HepG2 (cell line): ENCODE measurements around the gene DPEP2NB. TPM values are rescaled to one million over a fixed set of nuclear protein-coding genes. Genes with fewer than 3 reads are reported as not detected.
"Not testable (repeated sequence)": the region's sequence is repeated elsewhere in the genome, so short reads cannot be mapped to it uniquely, and the experiment has no call there.

Source experiments
- ATAC-seq: fragments of 200-7000 bp; cut with Tn5 transposase; 3 replicates; pipeline ENCODE4 v1.9.1; 2020; ENCODE audit warnings: mild to moderate bottlenecking, moderate library complexity
- BruUV-seq: library from RNA; stranded (reverse); fragments of 400-500 nt; replicated peaks from 2 replicates; lab custom pipeline; 2021; lab: Mats Ljungman, UMichigan
- CTCF ChIA-PET: fragments of 300-600 bp; formaldehyde crosslinking; extraction: SDS; loops from one replicate; lab custom pipeline; 2021; ENCODE audit warnings: low total read pairs, inconsistent platforms, low intra/inter-chr PET ratio; lab: Yijun Ruan, JAX
- POLR2A ChIA-PET: fragments of 350-600 bp; sonication (Branson Sonifier 250); formaldehyde crosslinking; loops from one replicate; lab custom pipeline; 2020; ENCODE audit warnings: antibody characterized with exemption, inconsistent platforms; lab: Yijun Ruan, JAX
- DNase-seq: peaks from one replicate; pipeline ENCODE4 v3.0.0-alpha.2; 2015; ENCODE audit warnings: low spot score
- FAIRE-seq: peaks from 3 replicates; lab custom pipeline; 2011; peaks lifted over from hg19 to GRCh38; lab: Jason Lieb, UNC
- H2AFZ ChIP-seq: one replicate; pipeline ENCODE4 v1.6.1; 2011; ENCODE audit warnings: low read length, inconsistent platforms
- H3K27ac ChIP-seq: fragments of 300-600 bp; 3 replicates; pipeline ENCODE4 v1.8.0; 2011; ENCODE audit warnings: mixed run types, mild to moderate bottlenecking, mixed read lengths, low read length, inconsistent platforms; ENCODE audit not compliant: insufficient read depth; ENCODE audit errors: extremely low read length
- H3K27me3 ChIP-seq, 2 experiments: fragments of 200-600 bp in 1 of 2; 2 replicates in 1 of 2; 3 replicates in 1 of 2; pipeline versions ENCODE4 v1.6.0 to v1.8.0; 2011; ENCODE audit warnings: low read length in 2 of 2, mild to moderate bottlenecking in 2 of 2, moderate library complexity in 2 of 2, inconsistent platforms in 1 of 2; ENCODE audit not compliant: insufficient read depth in 2 of 2, control insufficient read depth in 1 of 2
- H3K36me3 ChIP-seq, 2 experiments: fragments of 200-600 bp in 1 of 2; replicated peaks in 1 of 2; 2 replicates in 1 of 2; 3 replicates in 1 of 2; pipeline versions ENCODE4 v1.5.1 to v1.8.0; 2011; ENCODE audit warnings: low read length in 2 of 2, inconsistent platforms in 1 of 2; ENCODE audit not compliant: insufficient read depth in 2 of 2, control insufficient read depth in 1 of 2
- H3K4me1 ChIP-seq: 2 replicates; pipeline ENCODE4 v1.5.1; 2012; ENCODE audit warnings: low read length, inconsistent platforms; ENCODE audit not compliant: insufficient read depth
- H3K4me2 ChIP-seq: 2 replicates; pipeline ENCODE4 v1.6.0; 2011; ENCODE audit warnings: low read depth, low read length, inconsistent platforms
- H3K4me3 ChIP-seq, 3 experiments: fragments of 200-600 bp in 1 of 3; sonication (generic), shearing (Covaris generic) in 1 of 3; replicated peaks in 1 of 3; 2 replicates each; pipeline ENCODE4 v1.5.1; 2011 to 2016; ENCODE audit warnings: low read length in 3 of 3, inconsistent platforms in 2 of 3, low read depth in 2 of 3, mild to moderate bottlenecking in 2 of 3, control low read depth in 1 of 3, mixed read lengths in 1 of 3; ENCODE audit not compliant: insufficient read depth in 1 of 3
- H3K79me2 ChIP-seq: one replicate; pipeline ENCODE4 v1.6.1; 2011; ENCODE audit warnings: low read length, inconsistent platforms; ENCODE audit not compliant: insufficient read depth
- H3K9ac ChIP-seq: 2 replicates; pipeline ENCODE4 v1.6.0; 2011; ENCODE audit warnings: mild to moderate bottlenecking, low read depth, low read length, inconsistent platforms; ENCODE audit not compliant: insufficient read depth
- H3K9me3 ChIP-seq: 2 replicates; pipeline ENCODE4 v1.5.1; 2012; ENCODE audit warnings: mild to moderate bottlenecking, low read length
- H4K20me1 ChIP-seq: 2 replicates; pipeline ENCODE4 v1.6.0; 2011; ENCODE audit warnings: inconsistent platforms, mild to moderate bottlenecking, low read length, moderate library complexity; ENCODE audit not compliant: insufficient read depth
- KAT7 ChIP-seq: IDR thresholded peaks from 2 replicates; pipeline ENCODE4 v1.6.1; 2018; ENCODE audit warnings: borderline replicate concordance, missing compliant biosample characterization
- LRRFIP1 ChIP-seq: sonication (generic); formaldehyde crosslinking; conservative IDR thresholded peaks from 2 replicates; pipeline ENCODE4 v1.4.0; 2020; ENCODE audit warnings: missing genetic modification reagents
- ZNF121 ChIP-seq: sonication (generic); formaldehyde crosslinking; IDR thresholded peaks from 2 replicates; pipeline ENCODE4 v1.5.0; 2020; ENCODE audit warnings: mild to moderate bottlenecking, missing genetic modification reagents
- ZXDC ChIP-seq: sonication (generic); formaldehyde crosslinking; IDR thresholded peaks from 2 replicates; pipeline ENCODE4 v1.5.0; 2020; ENCODE audit warnings: mild to moderate bottlenecking, missing genetic modification reagents
- WGBS: methylation state at CpG from one replicate; pipeline ENCODE4 v1.1.6; 2017; ENCODE audit warnings: low lambda C conversion rate; 5-methylcytosine and 5-hydroxymethylcytosine counted together
- in situ Hi-C: cut with HindIII; loops from 2 replicates; pipeline ENCODE4 v1.10.0; 2017; ENCODE audit warnings: low pct_unique_long_range_greater_than_20kb; ENCODE audit not compliant: extremely low pct_ligation_motif_present
- intact Hi-C: fragments of 100-400 bp; cut with micrococcal nuclease; formaldehyde crosslinking; loops from one replicate; pipeline ENCODE4 v1.10.0; 2022; ENCODE audit not compliant: unreplicated experiment
- polyA plus RNA-seq, 8 experiments: library from polyadenylated mRNA; depleted of rRNA in 3 of 8; stranded (reverse) in 7 of 8; unstranded in 1 of 8; fragments of >200 nt; fragmentation: Illumina TruSeq in 4 of 8; extraction: Trizol in 4 of 8; gene quantifications; 2 replicates each; pipeline versions ENCODE4 v1.2.1 to v1.2.3, GENCODE V29; 2011 to 2016; ENCODE audit warnings: low read depth in 4 of 8, missing spikeins in 1 of 8, mixed read lengths in 1 of 8; ENCODE audit not compliant: insufficient read depth in 1 of 8
- total RNA-seq, 5 experiments: library from RNA; depleted of rRNA; stranded (reverse); fragments of >200 nt; fragmentation: Illumina TruSeq; extraction: Trizol; gene quantifications; 2 replicates each; pipeline ENCODE4 v1.2.3, GENCODE V29; 2016; ENCODE audit warnings: low read depth in 1 of 5

The DPEP2NB gene
- total and polyA plus RNA-seq, 2 of the 13 experiments (the other 11 are each of a cell fraction or from before 2014, with no cell fraction given), result not detected

DNA sequence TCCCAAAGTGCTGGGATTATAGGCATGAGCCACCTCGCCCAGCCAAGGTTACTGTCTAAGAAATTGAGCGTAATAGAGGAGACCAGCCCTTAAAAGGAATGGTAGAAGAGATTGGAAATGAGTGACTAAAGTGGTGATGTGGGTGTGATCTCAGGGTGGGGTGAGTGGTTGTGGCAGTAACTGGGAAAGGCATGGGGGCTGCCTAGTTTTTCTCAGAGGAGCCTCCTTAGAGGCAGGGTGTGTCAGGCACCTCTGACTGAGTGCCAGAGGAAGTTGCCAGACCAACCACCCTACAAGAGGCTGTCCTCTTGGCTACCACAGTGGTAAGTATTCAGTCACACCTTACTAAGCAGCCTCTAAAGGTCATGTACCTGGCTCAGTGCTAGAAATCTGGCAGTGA, 16.2 kb upstream of the DPEP2NB start (continued):
- TF ChIP-seq KAT7 (CRISPR knock-in tag), result no peak

DNA sequence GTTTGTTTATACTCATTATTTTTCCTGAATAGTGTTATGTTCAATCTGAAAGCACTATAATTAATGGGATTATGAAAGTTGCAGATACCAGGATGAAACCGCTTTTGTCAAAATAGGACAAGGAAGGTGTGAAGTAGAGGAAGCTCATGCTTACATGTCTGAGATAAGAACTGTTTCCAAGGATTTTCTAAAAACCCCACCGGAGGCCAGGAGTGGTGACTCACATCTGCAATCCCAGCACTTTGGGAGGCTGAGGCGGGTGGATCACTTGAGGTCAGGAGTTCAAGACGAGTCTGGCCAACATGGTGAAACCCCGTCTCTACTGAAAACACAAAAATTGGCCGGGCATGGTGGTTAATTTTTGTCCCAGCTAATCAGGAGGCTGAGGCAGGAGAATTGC, 14.4 kb upstream of the DPEP2NB start:
- POLR2A ChIA-PET, H2AFZ ChIP-seq, intact Hi-C loops, CTCF ChIA-PET, H3K9ac ChIP-seq, ATAC-seq, H3K4me2 ChIP-seq, H3K36me3 ChIP-seq, H3K9me3 ChIP-seq, H4K20me1 ChIP-seq, H3K79me2 ChIP-seq, in situ Hi-C loops, BruUV-seq, H3K4me3 ChIP-seq, H3K27me3 ChIP-seq, FAIRE-seq, H3K4me1 ChIP-seq, H3K27ac ChIP-seq, DNase-seq: not testable (repeated sequence)
- 94% methylated on average over 6 of the region's 6 CpGs for WGBS

GRCh38 chr16:68028996-68029395, 13.3 kb upstream of the DPEP2NB start:
- Histone ChIP-seq H3K27me3 (no peaks in the 10 kb centered on the region), H3K36me3 (peaks cover 2 to 6% of the 10 kb centered on the region in 2 experiments; a peak in 4 of 5 replicates), H3K4me1 (peaks cover 10% of the 10 kb centered on the region), H3K4me3 (no peak overlapping the region), H2AFZ (no peak overlapping the region), H3K4me2 (no peak overlapping the region)
- no peak for ATAC-seq
- POLR2A ChIA-PET, result interaction anchor here (1.5 kb wide), 1 partner anchor 85 kb away, joined by 3 read pairs; the partner anchor contains the start of gene LCAT
- in situ Hi-C loops (no loop called here), intact Hi-C loops (no loop called here)
- no peak for FAIRE-seq
- TF ChIP-seq ZXDC (CRISPR knock-in tag) (no peak), LRRFIP1 (CRISPR knock-in tag) (no peak), ZNF121 (CRISPR knock-in tag) (0 out of 2 replicates have a peak, but pooled peaks have one; percentile 38)
- TF ChIP-seq, all 625 proteins: peak for 1
- Histone ChIP-seq H3K9me3 (no peaks in the 10 kb centered on the region), H4K20me1 (no peaks in the 10 kb centered on the region), H3K9ac (no peak overlapping the region), H3K79me2 (peaks cover 6% of the 10 kb centered on the region), H3K27ac (no peak overlapping the region)
- DNase-seq, result no peak
- WGBS, result 96% methylated on average over 3 of the region's 3 CpGs
- no TSS peak for BruUV-seq
- CTCF ChIA-PET, result no interaction called here
